Smooth muscle cell of the umbilical artery (primary cell): ENCODE measurements around the gene UTP15. TPM values are rescaled to one million over a fixed set of nuclear protein-coding genes. Genes with fewer than 3 reads are reported as not detected.

Experiments
- total RNA-seq: library from RNA; depleted of rRNA; stranded (reverse); fragments of >200 nt; gene quantifications from 2 replicates; pipeline ENCODE4 v1.2.3, GENCODE V29; 2014

The UTP15 gene, protein sequence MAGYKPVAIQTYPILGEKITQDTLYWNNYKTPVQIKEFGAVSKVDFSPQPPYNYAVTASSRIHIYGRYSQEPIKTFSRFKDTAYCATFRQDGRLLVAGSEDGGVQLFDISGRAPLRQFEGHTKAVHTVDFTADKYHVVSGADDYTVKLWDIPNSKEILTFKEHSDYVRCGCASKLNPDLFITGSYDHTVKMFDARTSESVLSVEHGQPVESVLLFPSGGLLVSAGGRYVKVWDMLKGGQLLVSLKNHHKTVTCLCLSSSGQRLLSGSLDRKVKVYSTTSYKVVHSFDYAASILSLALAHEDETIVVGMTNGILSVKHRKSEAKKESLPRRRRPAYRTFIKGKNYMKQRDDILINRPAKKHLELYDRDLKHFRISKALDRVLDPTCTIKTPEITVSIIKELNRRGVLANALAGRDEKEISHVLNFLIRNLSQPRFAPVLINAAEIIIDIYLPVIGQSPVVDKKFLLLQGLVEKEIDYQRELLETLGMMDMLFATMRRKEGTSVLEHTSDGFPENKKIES
- total RNA-seq = 22.9 and 26.1 TPM in 2 replicates

DNA sequence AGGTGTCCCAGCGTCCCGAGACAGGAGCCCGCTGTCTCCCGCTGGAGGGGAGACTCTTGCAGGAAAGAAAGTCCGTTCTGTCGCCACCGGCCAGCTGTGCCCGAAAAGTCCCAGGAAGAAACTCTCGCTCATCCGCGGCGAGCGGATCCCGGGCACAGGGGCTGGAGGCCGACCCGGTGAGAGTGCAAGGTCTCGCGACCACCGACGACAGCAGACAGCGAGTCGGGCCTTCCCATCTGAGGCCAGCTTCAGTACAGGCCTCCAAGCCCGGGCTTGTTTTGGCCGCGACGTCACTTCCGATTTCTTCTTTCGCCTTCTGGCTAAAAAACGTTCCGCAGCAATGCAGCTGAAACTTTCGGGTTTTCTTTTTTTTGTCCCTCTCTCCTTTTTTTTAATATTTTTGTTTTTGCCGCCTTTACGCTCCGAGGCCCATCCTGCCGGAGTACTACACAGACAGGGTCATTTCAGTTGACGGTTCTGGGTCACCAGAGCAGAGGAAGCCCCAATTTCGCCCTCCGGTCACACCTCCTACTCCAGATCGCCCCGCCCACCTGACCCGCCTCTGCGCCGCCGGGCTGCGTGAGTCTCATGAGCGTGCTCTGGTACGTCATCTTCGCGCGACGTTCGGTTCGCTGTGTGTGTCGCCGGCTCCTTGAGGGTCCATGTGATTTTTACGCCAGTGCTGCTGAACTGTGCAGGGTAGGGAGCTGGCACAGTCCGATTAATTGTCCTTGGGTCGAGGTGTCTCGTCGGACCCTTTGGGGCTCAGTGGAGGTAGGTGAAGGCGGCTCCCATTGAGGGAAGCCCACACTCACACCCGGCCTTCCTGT lies at the start of gene UTP15, which contains the start of gene ANKRA2:
Gene UTP15, plus strand, starts transcription at position 605 of the 830 bp plus-strand sequence. CDS start 1,602 bp downstream, outside the sequence.
Gene ANKRA2, minus strand, starts transcription at position 501 of the 830 bp plus-strand sequence. CDS start 2,758 bp downstream, outside the sequence.

DNA sequence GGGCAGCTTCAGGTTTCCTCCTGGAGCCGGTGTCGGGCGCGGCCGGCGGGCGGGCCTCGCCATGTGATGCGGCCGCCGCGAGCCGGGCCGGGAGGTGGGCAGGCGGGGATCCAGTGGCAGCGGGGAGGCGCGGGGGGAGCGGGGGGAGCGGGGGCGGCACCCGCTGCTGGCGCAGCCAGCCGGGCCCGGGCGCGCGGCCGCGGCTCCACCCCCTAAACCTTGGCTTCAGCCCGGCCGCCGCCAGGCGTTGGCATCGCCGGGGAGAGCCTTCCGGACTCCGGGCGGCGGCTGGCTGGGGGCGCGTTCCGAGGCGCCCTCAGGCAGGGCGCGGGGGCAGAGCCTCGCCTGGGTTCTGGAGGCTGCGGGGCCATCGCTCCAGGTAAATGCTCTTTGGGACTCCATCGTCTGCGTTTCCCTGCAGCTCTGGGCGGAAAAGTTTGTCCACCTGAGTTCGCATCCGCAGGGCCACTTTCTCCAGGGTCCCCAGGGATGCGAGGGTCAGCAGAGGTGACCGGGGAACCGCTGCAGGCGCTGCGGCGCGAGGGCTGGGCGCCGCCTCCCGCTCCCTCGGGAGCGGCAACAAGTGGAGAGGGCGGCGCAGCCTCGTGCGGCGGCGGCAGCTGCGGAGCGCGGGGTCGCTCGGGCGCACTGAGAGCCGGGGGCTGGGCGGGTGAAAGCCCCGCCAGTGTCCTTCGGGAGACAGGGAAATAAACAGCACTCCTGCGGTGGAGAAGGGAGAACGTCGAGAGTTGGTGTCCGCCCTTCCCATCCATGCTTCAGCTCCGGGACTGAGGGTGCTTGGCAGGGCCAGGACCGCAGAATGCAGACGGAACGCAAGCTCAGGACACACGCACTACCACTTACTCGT lies 60.6 kb downstream of the UTP15 start, which contains the start of gene ARHGEF28:
Gene ARHGEF28, plus strand, starts transcription at position 253 of the 868 bp plus-strand sequence. CDS start 58,656 bp downstream, outside the sequence.

Other genes with a start within 250 kb of the UTP15 start
- gene FOXD1, start 117.0 kb upstream of the UTP15 start, total RNA-seq = 10.7 and 39.3 TPM in 2 replicates
- 130 and 186 TPM in 2 replicates for gene BTF3, start 67.3 kb upstream of the UTP15 start, total RNA-seq
- 17.2 and 23.8 TPM in 2 replicates for gene ANKRA2, start 104 bp upstream of the UTP15 start, total RNA-seq
- 3.0 and 8.1 TPM in 2 replicates for gene ARHGEF28, start 60.5 kb downstream of the UTP15 start, total RNA-seq